GM06990 (cell line): ENCODE data around the gene VIM.

Experiments
- DNase-seq: peaks from one replicate; pipeline ENCODE4 v3.0.0-alpha.2; 2011; ENCODE audit not compliant: insufficient read length; ENCODE audit errors: extremely low read depth
- H3K27me3 ChIP-seq: replicated peaks from 2 replicates; pipeline ENCODE4 v1.6.0; 2011; ENCODE audit warnings: low read length; ENCODE audit not compliant: control insufficient read depth, insufficient read depth
- H3K36me3 ChIP-seq: 2 replicates; pipeline ENCODE4 v1.5.1; 2011; ENCODE audit warnings: low read length; ENCODE audit not compliant: control insufficient read depth, insufficient read depth
- H3K4me3 ChIP-seq: replicated peaks from 2 replicates; pipeline ENCODE4 v1.5.1; 2011; ENCODE audit warnings: low read depth, mild to moderate bottlenecking, control low read depth, low read length
- TF ChIP-seq, protein P1 (sequence below): IDR thresholded peaks from 2 replicates; pipeline ENCODE4 v1.5.1; 2011; ENCODE audit warnings: low read length, control low read depth, mild to moderate bottlenecking, inconsistent platforms; ENCODE audit not compliant: insufficient read depth, poor library complexity, severe bottlenecking

VIM gene

DNA sequence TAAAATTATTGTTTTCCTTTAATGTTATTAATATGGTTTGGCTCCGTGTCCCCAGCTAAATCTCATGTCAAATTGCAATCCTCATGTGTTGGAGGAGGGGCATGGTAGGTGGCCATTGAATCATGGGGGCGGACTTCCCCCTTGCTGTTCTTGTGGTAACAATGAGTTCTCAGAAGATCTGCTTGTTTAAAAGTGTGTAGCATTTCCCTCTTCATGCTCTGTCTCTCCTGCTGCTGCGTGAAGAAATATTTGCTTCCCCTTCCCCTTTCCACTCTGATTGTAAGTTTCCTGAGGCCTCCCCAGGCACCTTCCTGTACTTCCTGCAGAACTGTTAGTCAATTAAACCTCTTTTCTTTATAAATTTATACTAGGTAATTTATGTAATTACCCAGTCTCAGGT is 27.5 kb downstream of the VIM start:
- DNase-seq, result no peak
- H3K36me3 ChIP-seq, result no peaks in the 10 kb centered on the region
- TF ChIP-seq, protein P1, sequence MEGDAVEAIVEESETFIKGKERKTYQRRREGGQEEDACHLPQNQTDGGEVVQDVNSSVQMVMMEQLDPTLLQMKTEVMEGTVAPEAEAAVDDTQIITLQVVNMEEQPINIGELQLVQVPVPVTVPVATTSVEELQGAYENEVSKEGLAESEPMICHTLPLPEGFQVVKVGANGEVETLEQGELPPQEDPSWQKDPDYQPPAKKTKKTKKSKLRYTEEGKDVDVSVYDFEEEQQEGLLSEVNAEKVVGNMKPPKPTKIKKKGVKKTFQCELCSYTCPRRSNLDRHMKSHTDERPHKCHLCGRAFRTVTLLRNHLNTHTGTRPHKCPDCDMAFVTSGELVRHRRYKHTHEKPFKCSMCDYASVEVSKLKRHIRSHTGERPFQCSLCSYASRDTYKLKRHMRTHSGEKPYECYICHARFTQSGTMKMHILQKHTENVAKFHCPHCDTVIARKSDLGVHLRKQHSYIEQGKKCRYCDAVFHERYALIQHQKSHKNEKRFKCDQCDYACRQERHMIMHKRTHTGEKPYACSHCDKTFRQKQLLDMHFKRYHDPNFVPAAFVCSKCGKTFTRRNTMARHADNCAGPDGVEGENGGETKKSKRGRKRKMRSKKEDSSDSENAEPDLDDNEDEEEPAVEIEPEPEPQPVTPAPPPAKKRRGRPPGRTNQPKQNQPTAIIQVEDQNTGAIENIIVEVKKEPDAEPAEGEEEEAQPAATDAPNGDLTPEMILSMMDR, result no peak

DNA sequence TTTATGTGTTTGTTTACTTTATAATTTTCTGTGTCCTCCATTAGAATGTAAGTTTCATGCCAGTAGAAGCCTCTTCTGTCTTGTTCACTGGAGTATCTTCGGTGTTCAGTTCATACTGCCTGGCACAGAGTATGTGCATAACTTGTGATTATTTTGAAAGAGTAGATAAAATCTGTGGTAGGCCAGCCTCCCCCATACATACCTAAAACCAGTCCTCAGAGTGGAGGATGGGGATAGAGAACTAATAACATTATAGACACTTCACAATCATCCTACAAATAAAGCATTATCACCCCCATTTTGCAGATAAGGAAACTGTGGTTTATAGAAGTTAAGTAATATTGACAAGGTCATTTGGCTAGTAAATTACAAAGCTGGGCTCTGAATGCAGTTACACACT is 28.0 kb downstream of the VIM start:
- Histone ChIP-seq H3K36me3 (no peaks in the 10 kb centered on the region), H3K27me3 (no peaks in the 10 kb centered on the region), H3K4me3 (no peak overlapping the region)
- no peak for DNase-seq
- TF ChIP-seq, protein P1, result no peak

More for the DNA sequence above, 27.5 kb downstream of the VIM start:
- no peaks in the 10 kb centered on the region for H3K27me3 ChIP-seq
- H3K4me3 ChIP-seq, result no peak overlapping the region

DNA sequence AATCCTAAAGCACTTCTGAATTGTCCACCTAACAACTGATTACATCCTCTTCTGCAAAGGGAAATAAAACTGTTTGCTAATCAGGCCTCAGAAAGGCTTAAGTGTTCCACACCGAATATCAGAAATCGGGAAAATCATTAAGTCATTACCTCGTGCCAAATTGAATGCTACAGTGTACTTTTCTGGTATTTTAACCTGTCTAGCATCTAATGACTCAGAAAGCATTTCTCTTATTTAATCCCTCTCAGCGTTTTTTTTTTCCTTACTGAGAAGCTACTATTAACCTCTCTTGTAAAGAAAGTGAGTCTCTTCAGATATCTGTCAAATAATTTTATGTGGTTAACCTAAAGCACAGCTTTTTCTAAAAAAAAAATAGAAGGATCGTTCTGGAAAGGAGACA is 28.6 kb downstream of the VIM start:
- Histone ChIP-seq H3K27me3 (no peaks in the 10 kb centered on the region), H3K36me3 (no peaks in the 10 kb centered on the region), H3K4me3 (no peak overlapping the region)
- TF ChIP-seq, protein P1, result no peak
- no peak for DNase-seq

DNA sequence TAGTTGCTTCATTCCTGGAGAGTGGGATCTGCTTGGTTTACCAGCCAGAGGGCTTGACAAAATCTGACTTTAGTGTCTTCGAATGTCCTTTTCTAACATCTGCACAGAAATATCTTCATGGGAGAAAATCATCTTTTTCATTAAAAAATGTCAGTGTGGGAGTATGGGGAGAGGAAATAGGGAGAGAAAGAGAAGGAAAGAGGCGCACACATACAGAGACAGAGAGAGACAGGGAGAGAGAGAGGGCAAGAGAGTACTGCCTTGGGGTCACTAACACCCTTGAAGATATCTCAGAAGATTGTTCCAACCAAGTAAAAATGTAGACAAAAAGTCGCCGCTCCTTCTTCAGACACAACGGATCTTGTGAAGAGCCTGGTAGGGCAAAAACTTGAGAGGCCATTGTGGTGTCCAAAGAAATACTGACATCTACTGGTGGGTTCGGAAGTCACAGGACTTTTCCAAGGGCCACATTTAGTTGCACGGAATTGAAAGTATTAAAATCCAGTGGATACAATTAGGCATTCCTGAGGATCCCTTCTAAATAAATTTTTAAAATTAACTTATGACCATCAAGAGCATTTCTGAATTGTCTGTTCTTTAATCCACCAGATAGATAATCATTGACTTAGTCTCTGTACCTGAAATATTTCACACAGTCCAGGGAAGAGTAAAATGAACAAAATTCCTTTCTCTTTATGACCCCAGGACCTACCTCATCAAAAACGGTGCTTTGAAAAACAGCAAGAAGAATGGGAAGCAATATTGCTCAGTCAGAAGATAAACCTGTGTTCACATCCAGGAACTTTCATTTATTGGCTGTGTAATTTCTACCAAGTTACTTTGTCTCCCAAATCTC is 29.7 kb downstream of the VIM start:
- DNase-seq, result peak; percentile 10
- no peak overlapping the region for H3K4me3 ChIP-seq
- no peaks in the 10 kb centered on the region for H3K36me3 ChIP-seq
- no peaks in the 10 kb centered on the region for H3K27me3 ChIP-seq
- TF ChIP-seq, protein P1, result peak; percentile 69

DNA sequence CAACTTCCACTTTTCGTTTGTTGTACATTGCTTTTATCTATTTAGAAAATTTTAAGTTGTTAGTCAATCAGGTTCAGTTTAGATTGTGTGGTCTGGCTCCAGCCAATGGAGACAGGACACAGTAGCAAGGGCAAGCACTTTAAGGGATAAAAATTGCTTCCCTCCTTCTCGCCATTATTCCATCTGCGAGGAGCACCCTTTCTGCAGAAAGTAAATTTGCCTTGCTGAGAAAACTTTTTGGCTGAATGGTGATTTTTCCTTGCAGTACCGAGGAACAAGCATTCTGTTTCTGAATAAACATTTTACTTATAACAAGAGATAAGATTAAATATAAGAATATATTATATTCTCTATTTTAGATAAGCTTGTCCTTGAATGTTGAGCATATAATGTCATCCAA is 34.5 kb downstream of the VIM start:
- no peaks in the 10 kb centered on the region for H3K36me3 ChIP-seq
- H3K27me3 ChIP-seq, result no peaks in the 10 kb centered on the region
- DNase-seq, result no peak
- H3K4me3 ChIP-seq, result no peak overlapping the region
- TF ChIP-seq, protein P1, result no peak

DNA sequence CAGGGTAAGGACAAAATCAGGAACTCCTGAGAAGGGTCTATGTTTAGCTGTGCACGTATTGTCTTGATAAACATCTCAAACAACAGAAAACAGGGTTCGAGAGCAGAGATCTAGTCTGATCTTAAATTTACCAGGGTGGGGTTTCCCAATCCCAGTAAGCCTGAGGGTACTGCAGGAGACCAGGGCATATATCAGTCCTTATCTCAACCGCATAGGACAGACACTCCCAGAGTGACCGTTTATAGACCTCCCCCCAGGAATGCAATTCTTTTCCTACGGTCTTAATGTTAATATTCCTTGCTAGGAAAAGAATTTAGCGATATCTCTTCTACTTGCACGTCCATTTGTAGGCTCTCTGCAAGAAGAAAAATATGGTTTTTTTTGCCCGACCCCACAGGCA is 35.5 kb downstream of the VIM start:
- no peak overlapping the region for H3K4me3 ChIP-seq
- H3K36me3 ChIP-seq, result no peaks in the 10 kb centered on the region
- TF ChIP-seq, protein P1, result no peak
- no peak for DNase-seq
- H3K27me3 ChIP-seq, result no peaks in the 10 kb centered on the region
